ENCODE measurements around the gene ERC1.
A peak's percentile ranks its signal among the peaks of the same experiment; 100 is the strongest.
"Not testable (repeated sequence)": the region's sequence is repeated elsewhere in the genome, so short reads cannot be mapped to it uniquely, and the experiment has no call there.

ERC1 gene

DNA sequence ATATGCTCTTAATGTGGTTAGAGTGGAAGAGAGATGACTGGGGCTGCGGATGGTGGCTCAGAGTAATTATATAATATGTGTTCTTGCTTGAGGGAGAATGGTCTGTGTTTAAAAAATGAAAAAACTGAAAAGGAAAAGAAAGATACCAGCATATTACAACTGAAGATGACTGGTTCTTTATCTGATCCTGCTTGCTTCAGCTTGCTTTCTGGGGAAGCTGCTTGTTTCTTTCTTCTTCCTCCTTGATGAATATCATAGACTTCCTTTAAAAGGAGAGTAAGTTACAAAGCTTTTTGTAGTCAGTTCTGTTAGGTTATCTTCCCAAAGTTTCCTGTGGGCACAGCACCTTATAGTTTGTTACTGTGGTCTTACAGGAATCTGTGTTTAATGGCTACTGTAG is 210.9 kb downstream of the ERC1 start:
- FAIRE-seq: no peak
- TF ChIP-seq POLR2AphosphoS5 (IDR thresholded peaks at IDR 0.05; ENCODE audit: low read depth, low read length): no peak
- TF ChIP-seq PAX5 (IDR thresholded peaks at IDR 0.05; ENCODE audit: insufficient read depth, low read length, severe bottlenecking): no peak
- TF ChIP-seq POLR2A (IDR thresholded peaks at IDR 0.05; ENCODE audit: low read depth, low read length): no peak
- TF ChIP-seq SPI1 (IDR thresholded peaks at IDR 0.05; ENCODE audit: low read depth, low read length): no peak
- no peak for TF ChIP-seq TAF1 (IDR thresholded peaks at IDR 0.05; ENCODE audit: low read depth, low read length)
- TF ChIP-seq POU2F2 (IDR thresholded peaks at IDR 0.05; ENCODE audit: low read depth, low read length): no peak
- no peak for DNase-seq (ENCODE audit: insufficient read length, low spot score)

DNA sequence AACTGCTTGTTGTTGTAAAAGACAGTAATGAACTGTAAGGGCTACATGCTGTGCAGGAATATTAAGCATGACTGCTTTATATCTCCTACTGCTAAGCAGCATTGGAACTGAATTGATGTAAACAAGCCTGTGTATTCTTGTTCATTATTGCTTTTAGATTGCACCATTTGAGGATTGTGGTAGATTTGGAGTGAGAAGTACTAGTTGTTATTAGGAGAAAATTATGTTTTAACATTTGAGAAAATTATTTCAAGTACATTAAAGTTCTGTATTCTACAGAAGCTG is 212.7 kb downstream of the ERC1 start:
- FAIRE-seq: no peak
- TF ChIP-seq POU2F2 (IDR thresholded peaks at IDR 0.05; ENCODE audit: low read depth, low read length) (no peak), PAX5 (IDR thresholded peaks at IDR 0.05; ENCODE audit: insufficient read depth, low read length, severe bottlenecking) (no peak), SPI1 (IDR thresholded peaks at IDR 0.05; ENCODE audit: low read depth, low read length) (no peak), TAF1 (IDR thresholded peaks at IDR 0.05; ENCODE audit: low read depth, low read length) (no peak)
- no peak for DNase-seq (ENCODE audit: insufficient read length, low spot score)

DNA sequence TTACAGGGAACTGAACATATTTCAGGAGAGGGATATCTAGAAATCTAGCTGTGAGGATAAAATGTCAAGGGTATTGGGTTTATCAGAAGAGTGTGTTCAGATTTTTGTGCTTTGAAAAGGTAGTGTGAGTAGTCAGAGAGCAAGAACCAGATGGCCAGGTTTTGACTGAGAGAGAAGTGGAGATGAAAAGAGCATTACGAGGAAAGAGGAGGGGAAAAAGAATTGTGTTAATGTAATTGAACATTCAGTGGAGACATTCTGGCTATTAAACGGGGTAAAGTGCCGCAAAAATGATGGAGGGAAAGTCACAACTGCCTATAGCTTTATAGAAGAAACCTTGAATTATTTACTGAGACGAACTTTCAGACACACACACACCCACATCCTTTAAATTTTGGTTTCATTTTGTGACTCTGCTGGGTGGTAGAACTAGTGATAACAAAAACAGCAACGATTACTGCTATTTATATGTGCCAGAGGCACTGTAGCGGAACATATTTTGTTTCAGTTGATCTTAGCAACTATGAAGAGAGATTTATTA is 213.6 kb downstream of the ERC1 start:
- FAIRE-seq (peak; percentile 86), DNase-seq (ENCODE audit: insufficient read length, low spot score) (peak; percentile 14)
- peak; percentile 50 for TF ChIP-seq PAX5 (IDR thresholded peaks at IDR 0.05; ENCODE audit: insufficient read depth, low read length, severe bottlenecking)
- no peak for TF ChIP-seq SPI1 (IDR thresholded peaks at IDR 0.05; ENCODE audit: low read depth, low read length)

DNA sequence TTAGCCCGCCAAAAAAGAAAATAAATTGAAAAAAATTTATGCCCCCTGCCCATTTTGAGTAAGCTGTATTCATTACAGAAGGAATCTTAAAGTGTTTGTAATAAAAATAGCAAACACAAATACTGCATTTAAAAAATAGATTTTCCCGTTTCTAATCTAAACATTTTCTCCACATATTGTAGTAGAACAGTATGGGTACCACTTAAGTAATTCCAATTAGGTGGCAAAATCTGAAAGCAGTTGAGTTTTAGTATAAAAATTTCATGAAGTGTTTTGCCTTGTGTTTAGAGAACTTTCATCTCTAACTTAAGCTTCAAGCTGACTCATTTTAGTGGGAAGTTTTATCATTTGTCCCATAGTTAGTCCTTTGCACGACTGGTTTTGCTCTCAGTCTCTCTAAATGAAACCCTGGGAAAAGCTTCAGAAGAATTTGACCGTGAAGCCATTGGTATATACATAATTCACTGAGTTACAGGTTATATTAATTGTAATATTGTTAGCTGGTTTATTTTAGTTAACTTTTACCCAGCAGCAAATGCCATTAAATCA is 214.6 kb downstream of the ERC1 start:
- FAIRE-seq: no peak
- DNase-seq (ENCODE audit: insufficient read length, low spot score): no peak
- TF ChIP-seq TAF1 (IDR thresholded peaks at IDR 0.05; ENCODE audit: low read depth, low read length): no peak
- no peak for TF ChIP-seq POU2F2 (IDR thresholded peaks at IDR 0.05; ENCODE audit: low read depth, low read length)
- TF ChIP-seq POLR2AphosphoS5 (IDR thresholded peaks at IDR 0.05; ENCODE audit: low read depth, low read length): no peak
- TF ChIP-seq POLR2A (IDR thresholded peaks at IDR 0.05; ENCODE audit: low read depth, low read length): no peak
- TF ChIP-seq SPI1 (IDR thresholded peaks at IDR 0.05; ENCODE audit: low read depth, low read length): no peak

DNA sequence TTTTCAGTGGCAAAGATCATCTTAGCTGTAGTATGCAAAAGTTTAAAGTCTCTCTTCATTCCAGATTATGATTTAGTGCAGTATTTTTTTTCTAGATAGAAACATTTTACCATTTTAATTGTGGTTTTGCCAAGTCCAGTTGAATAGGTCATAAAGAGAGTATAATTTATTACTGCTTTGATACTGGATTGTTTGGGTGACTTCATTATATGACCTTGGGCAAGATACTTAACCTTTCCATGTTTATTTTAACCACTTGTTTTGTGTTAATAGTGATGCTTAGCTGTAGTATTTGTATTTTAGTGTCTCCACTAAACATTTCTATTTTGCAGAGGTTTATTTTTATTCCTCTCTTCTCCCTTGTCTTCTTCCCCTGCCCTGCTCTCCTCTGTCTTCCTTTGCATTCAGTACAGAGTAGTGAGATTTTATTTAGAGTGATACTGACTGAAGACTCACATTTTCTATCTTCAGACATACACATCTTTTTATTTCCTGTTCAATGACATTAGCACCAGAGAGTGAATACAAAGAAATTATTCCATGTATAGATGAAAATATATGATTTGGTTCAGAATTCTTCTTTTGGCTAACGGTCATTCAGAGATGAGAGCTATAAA is 215.2 kb downstream of the ERC1 start:
- TF ChIP-seq POLR2AphosphoS5 (IDR thresholded peaks at IDR 0.05; ENCODE audit: low read depth, low read length): no peak
- no peak for TF ChIP-seq POLR2A (IDR thresholded peaks at IDR 0.05; ENCODE audit: low read depth, low read length)
- no peak for TF ChIP-seq TAF1 (IDR thresholded peaks at IDR 0.05; ENCODE audit: low read depth, low read length)
- TF ChIP-seq PAX5 (IDR thresholded peaks at IDR 0.05; ENCODE audit: insufficient read depth, low read length, severe bottlenecking): no peak
- TF ChIP-seq POU2F2 (IDR thresholded peaks at IDR 0.05; ENCODE audit: low read depth, low read length): no peak
- no peak for TF ChIP-seq SPI1 (IDR thresholded peaks at IDR 0.05; ENCODE audit: low read depth, low read length)
- FAIRE-seq (no peak), DNase-seq (ENCODE audit: insufficient read length, low spot score) (no peak)

DNA sequence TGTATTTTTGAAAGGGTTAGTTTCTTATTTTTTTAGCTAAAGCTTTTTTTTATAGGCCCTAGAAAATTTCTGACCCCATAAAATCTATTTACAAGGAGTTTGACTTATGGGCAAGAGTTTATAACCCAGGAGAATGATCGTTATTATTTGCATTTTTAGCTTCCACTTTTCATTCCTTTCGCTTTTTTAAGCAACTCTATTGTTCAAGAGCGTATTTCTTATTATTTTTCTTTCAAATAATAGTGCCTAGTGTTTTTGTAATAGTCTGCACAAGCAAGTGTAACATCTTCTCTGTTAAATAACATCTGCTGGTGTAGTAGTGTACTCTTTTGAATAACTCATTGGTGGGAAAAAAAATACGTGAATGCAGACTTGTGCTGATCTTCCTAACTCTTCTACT is 216.3 kb downstream of the ERC1 start:
- TF ChIP-seq SPI1 (IDR thresholded peaks at IDR 0.05; ENCODE audit: low read depth, low read length): no peak
- no peak for TF ChIP-seq POLR2AphosphoS5 (IDR thresholded peaks at IDR 0.05; ENCODE audit: low read depth, low read length)
- TF ChIP-seq POU2F2 (IDR thresholded peaks at IDR 0.05; ENCODE audit: low read depth, low read length): no peak
- no peak for TF ChIP-seq TAF1 (IDR thresholded peaks at IDR 0.05; ENCODE audit: low read depth, low read length)
- TF ChIP-seq PAX5 (IDR thresholded peaks at IDR 0.05; ENCODE audit: insufficient read depth, low read length, severe bottlenecking): no peak
- no peak for TF ChIP-seq POLR2A (IDR thresholded peaks at IDR 0.05; ENCODE audit: low read depth, low read length)
- DNase-seq (ENCODE audit: insufficient read length, low spot score) (no peak), FAIRE-seq (no peak)

DNA sequence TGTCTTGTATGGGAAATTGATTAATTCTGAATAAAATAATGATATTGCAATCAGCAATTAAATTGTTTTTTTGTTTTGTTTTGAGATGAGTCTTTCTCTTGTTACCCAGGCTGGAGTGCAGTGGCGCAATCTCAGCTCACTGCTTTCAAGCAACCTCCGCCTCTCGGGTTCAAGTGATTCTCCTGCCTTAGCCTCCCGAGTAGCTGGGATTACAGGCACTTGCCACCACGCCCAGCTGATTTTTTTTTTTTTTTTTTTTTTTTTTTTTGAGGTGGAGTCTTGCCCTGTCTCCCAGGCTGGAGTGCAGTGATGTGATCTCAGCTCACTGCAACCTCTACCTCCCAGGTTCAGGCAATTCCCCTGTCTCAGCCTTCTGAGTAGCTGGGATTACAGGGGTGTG is 217.7 kb downstream of the ERC1 start:
- not testable (repeated sequence) for FAIRE-seq; DNase-seq (ENCODE audit: insufficient read length, low spot score)

DNA sequence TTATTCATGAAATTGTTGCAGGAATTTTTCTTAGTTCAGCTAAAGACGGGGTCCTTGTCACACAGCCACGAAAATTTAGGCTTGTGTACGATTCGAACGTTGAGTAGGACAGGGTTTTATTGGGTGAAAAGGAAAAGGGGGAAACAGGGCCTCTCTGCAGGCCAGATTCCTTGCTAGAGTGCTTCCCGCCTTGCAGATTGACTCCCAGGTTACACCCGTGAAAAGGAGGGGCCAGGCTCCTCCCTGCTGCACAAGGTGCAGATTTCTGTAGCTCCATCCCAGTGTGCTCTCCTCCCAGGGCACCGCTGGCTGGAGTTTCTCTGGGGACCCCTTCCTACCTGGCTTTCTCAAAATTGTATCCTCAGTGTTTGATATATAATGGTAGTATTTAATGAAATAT is 221.5 kb downstream of the ERC1 start:
- no peak for TF ChIP-seq PAX5 (IDR thresholded peaks at IDR 0.05; ENCODE audit: insufficient read depth, low read length, severe bottlenecking)
- no peak for TF ChIP-seq TAF1 (IDR thresholded peaks at IDR 0.05; ENCODE audit: low read depth, low read length)
- TF ChIP-seq POU2F2 (IDR thresholded peaks at IDR 0.05; ENCODE audit: low read depth, low read length): no peak
- TF ChIP-seq SPI1 (IDR thresholded peaks at IDR 0.05; ENCODE audit: low read depth, low read length): no peak
- no peak for TF ChIP-seq POLR2A (IDR thresholded peaks at IDR 0.05; ENCODE audit: low read depth, low read length)
- TF ChIP-seq POLR2AphosphoS5 (IDR thresholded peaks at IDR 0.05; ENCODE audit: low read depth, low read length): no peak
- FAIRE-seq (no peak), DNase-seq (ENCODE audit: insufficient read length, low spot score) (no peak)

DNA sequence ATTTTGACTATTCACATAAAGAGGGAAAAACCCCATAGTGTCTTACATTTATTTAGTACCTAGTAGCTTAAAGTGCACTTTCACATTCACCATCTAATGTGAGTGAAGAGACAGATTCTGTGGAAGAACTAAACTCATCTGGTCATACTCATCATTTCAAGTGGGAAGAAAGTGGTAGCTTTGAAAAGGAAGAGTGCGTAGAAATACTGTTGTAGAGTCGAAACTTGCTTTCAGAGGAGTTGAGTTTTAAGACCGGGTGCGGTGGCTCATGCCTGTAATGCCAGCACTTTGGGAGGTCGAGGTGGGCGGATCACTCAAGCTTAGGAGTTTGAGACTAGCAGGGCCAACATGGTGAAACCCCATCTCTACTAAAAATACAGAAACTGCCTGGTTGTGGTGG is 222.2 kb downstream of the ERC1 start:
- DNase-seq (ENCODE audit: insufficient read length, low spot score) (no peak), FAIRE-seq (no peak)

DNA sequence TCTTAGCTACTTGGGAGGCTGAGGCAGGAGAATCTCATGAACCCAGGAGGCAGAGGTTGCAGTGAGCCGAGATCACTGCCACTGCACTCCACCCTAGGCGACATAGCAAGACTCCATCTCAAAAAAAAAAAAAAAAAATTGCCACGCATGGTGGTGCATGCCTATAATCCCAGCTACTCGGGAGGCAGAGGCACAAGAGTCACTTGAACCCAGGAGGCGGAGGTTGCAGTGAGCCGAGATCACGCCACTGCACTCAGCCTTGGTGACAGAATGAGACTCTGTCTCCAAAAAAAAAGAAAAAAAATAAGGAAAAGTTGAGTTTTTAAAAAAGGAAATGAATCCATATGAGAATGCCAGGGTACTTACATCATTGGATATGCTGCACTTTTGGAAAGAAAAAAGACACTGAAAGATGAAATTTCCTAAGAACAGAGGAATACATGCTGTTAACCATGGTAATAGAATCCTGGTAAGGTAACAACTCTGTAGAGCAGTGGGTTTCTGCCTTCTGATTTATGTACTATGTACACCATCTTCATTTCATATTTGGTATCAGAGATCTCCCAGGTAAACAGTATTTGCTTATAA is 222.7 kb downstream of the ERC1 start:
- FAIRE-seq (no peak), DNase-seq (ENCODE audit: insufficient read length, low spot score) (no peak)
- TF ChIP-seq SPI1 (IDR thresholded peaks at IDR 0.05; ENCODE audit: low read depth, low read length): no peak
- no peak for TF ChIP-seq POLR2AphosphoS5 (IDR thresholded peaks at IDR 0.05; ENCODE audit: low read depth, low read length)
- no peak for TF ChIP-seq POLR2A (IDR thresholded peaks at IDR 0.05; ENCODE audit: low read depth, low read length)

More for the DNA sequence above, 222.2 kb downstream of the ERC1 start:
- TF ChIP-seq POLR2AphosphoS5 (IDR thresholded peaks at IDR 0.05; ENCODE audit: low read depth, low read length) (no peak), POU2F2 (IDR thresholded peaks at IDR 0.05; ENCODE audit: low read depth, low read length) (no peak), PAX5 (IDR thresholded peaks at IDR 0.05; ENCODE audit: insufficient read depth, low read length, severe bottlenecking) (no peak), SPI1 (IDR thresholded peaks at IDR 0.05; ENCODE audit: low read depth, low read length) (no peak), TAF1 (IDR thresholded peaks at IDR 0.05; ENCODE audit: low read depth, low read length) (no peak), POLR2A (IDR thresholded peaks at IDR 0.05; ENCODE audit: low read depth, low read length) (no peak)
